GM18498 (cell line): ENCODE data around the gene NFX1.
A peak's percentile ranks its signal among the peaks of the same experiment; 100 is the strongest.

Source experiments
- ATAC-seq: cut with Tn5 transposase; IDR thresholded peaks from one replicate; pipeline ENCODE4 v1.9.1; 2021; ENCODE audit warnings: mild to moderate bottlenecking, moderate library complexity; ENCODE audit not compliant: unreplicated experiment

Gene NFX1

GRCh38 chr9:33265211-33265865 lies 25.0 kb upstream of the NFX1 start:
- no peak for ATAC-seq

GRCh38 chr9:33267151-33267767 lies 23.1 kb upstream of the NFX1 start:
- no peak for ATAC-seq

- no peak for ATAC-seq
These were observed 20.2 kb upstream of the NFX1 start for GRCh38 chr9:33270146-33270545.

- ATAC-seq = no peak
These were observed 18.3 kb upstream of the NFX1 start for GRCh38 chr9:33272061-33272460.

GRCh38 chr9:33273266-33273971 lies 16.9 kb upstream of the NFX1 start:
- no peak for ATAC-seq

- ATAC-seq = no peak
These were observed 16.4 kb upstream of the NFX1 start for GRCh38 chr9:33273972-33274328.

GRCh38 chr9:33277484-33277883 lies 12.8 kb upstream of the NFX1 start:
- ATAC-seq = no peak

GRCh38 chr9:33285502-33285901 lies 4.8 kb upstream of the NFX1 start:
- no peak for ATAC-seq

- ATAC-seq = no peak
These were observed 3.2 kb upstream of the NFX1 start for GRCh38 chr9:33287087-33287490.

- ATAC-seq = no peak
These were observed 2.1 kb upstream of the NFX1 start for GRCh38 chr9:33288235-33288634.

- no peak for ATAC-seq
These were observed 1.4 kb upstream of the NFX1 start for GRCh38 chr9:33288828-33289483.

GRCh38 chr9:33289496-33289895 lies 820 bp upstream of the NFX1 start:
- no peak for ATAC-seq

- no peak for ATAC-seq
These were observed 425 bp upstream of the NFX1 start for GRCh38 chr9:33289936-33290246.

- ATAC-seq = peak; percentile 7
These were observed 698 bp downstream of the NFX1 start for GRCh38 chr9:33291031-33291397.

- no peak for ATAC-seq
These were observed 1.6 kb downstream of the NFX1 start for GRCh38 chr9:33291901-33292300.

- no peak for ATAC-seq
These were observed 3.5 kb downstream of the NFX1 start for GRCh38 chr9:33293782-33294181.

- no peak for ATAC-seq
These were observed 4.5 kb downstream of the NFX1 start for GRCh38 chr9:33294670-33295432.

GRCh38 chr9:33295571-33295970 lies 5.3 kb downstream of the NFX1 start:
- peak; percentile 41 for ATAC-seq

- peak; percentile 92 for ATAC-seq
These were observed 7.1 kb downstream of the NFX1 start for GRCh38 chr9:33297432-33297831.

GRCh38 chr9:33300546-33300945 lies 10.2 kb downstream of the NFX1 start:
- ATAC-seq = no peak

- ATAC-seq = no peak
These were observed 14.0 kb downstream of the NFX1 start for GRCh38 chr9:33304362-33304761.
